AG04449 (cell line): Measurements from ENCODE around the gene PRM1.

Experiments used
- CTCF ChIA-PET: fragments of 350-600 bp; formaldehyde crosslinking; extraction: SDS; loops from one replicate; lab custom pipeline; 2021; ENCODE audit warnings: antibody characterized with exemption; lab: Yijun Ruan, JAX
- POLR2A ChIA-PET: fragments of 400-600, 350-600 bp; formaldehyde crosslinking; extraction: SDS; loops from one replicate; lab custom pipeline; 2020; ENCODE audit warnings: antibody characterized with exemption, inconsistent platforms; lab: Yijun Ruan, JAX
- DNase-seq: peaks from one replicate; pipeline ENCODE4 v3.0.0-alpha.2; 2010; ENCODE audit warnings: low read depth, low spot score
- H3K4me3 ChIP-seq: 2 replicates; pipeline ENCODE4 v1.5.1; 2011; ENCODE audit warnings: low read depth, mild to moderate bottlenecking, control low read depth, low read length
- TF ChIP-seq, protein P1 (sequence below): IDR thresholded peaks from one replicate; pipeline ENCODE4 v1.5.1; 2011; ENCODE audit warnings: mild to moderate bottlenecking, moderate library complexity, low read length, control low read depth, inconsistent platforms; ENCODE audit not compliant: insufficient read depth; ENCODE audit errors: missing control alignments

Gene PRM1

DNA sequence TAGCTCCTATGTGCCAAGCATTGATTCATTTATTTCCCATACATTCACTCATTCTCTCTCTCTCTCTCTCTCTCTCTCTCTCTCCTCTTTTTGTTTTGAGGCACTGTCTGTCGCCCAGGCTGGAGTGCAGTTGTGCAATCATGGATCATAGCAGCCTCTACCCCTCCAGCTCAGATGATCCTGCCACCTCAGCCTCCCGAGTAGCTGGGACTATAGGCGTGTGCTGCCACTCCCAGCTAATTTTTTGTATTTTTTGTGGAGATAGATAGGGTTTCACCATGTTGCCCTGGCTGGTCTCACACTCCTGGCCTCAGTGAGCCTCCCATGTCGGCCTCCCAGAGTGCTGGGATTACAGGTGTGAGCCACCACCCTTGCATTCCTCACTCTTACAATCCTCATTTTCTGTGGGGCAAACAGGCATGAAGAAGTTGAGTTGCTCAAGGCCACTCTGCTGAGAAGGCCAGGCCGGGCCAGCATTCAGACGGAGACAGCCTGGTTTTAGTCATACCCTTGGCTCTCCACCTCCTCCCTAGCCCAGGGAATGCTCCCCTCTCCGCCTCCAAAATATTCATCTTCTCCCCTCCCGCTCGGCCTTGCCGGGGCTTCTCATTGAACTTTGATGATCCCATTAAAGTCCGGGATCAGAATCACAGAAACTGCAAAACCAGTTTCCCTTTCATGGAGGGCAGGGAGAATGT lies 4.1 kb downstream of the PRM1 start:
- no peak for DNase-seq
- POLR2A ChIA-PET: interaction anchor here (1.2 kb wide), 1 partner anchor 21 kb away, joined by 3 read pairs; the partner anchor contains the start of gene SOCS1
- CTCF ChIA-PET: interaction anchor here (1.0 to 1.5 kb wide), 5 partner anchors 16 to 80 kb away, joined by 3 to 4 read pairs (median 3); no protein-coding TSS in a partner anchor
- TF ChIP-seq, protein P1, sequence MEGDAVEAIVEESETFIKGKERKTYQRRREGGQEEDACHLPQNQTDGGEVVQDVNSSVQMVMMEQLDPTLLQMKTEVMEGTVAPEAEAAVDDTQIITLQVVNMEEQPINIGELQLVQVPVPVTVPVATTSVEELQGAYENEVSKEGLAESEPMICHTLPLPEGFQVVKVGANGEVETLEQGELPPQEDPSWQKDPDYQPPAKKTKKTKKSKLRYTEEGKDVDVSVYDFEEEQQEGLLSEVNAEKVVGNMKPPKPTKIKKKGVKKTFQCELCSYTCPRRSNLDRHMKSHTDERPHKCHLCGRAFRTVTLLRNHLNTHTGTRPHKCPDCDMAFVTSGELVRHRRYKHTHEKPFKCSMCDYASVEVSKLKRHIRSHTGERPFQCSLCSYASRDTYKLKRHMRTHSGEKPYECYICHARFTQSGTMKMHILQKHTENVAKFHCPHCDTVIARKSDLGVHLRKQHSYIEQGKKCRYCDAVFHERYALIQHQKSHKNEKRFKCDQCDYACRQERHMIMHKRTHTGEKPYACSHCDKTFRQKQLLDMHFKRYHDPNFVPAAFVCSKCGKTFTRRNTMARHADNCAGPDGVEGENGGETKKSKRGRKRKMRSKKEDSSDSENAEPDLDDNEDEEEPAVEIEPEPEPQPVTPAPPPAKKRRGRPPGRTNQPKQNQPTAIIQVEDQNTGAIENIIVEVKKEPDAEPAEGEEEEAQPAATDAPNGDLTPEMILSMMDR: no peak
- H3K4me3 ChIP-seq: no peak overlapping the region

DNA sequence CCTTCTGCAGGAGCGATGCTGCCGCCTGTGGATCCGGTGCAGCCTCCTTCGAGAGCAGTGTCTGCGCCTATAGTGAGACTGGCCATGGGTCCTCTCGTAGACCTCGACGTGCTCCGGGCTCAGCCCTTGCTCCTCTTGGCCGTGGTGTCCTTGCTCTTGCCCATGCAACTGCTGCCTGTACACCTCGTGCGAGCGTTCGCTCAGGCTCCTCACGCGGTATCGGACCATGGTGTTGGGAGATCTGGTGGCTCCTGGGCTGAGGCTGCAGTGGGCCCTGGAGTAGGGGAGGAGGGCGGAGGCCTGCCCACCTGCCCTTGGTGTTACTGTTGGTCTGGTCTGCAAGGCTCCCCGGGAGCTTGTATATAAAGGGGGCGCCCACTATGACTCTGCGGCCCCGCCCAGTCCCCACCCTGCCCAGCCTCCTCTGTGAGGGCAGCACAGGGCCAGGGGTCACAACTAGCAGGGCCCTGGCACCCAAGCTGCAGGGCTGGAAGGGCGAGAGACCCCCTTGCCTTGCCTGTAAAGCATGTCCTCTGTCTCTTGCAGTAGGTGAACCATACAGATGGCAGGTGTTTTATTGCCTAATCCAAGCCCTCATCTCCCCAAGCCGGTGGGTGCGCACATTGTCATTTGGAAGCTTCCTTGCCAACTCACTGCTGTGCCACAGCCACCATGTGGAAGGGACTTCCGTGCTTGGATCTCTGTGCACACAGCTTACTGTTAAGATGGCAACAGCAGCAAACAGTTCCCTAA lies 4.8 kb downstream of the PRM1 start, which contains the start of gene PRM2:
PRM2 (minus strand) TSS at position 338 of the 753 bp plus-strand sequence; CDS start at position 228, 110 bp downstream.
- TF ChIP-seq, protein P1: no peak
- CTCF ChIA-PET: interaction anchor here (1.0 to 1.5 kb wide), 2 partner anchors 19 to 80 kb away, joined by 3 to 4 read pairs; no protein-coding TSS in a partner anchor
- no peak within 1 kb of the TSS for H3K4me3 ChIP-seq
- POLR2A ChIA-PET: interaction anchor here (1.2 kb wide), 1 partner anchor 20 kb away, joined by 3 read pairs; the partner anchor contains the start of gene SOCS1
- DNase-seq: no peak

DNA sequence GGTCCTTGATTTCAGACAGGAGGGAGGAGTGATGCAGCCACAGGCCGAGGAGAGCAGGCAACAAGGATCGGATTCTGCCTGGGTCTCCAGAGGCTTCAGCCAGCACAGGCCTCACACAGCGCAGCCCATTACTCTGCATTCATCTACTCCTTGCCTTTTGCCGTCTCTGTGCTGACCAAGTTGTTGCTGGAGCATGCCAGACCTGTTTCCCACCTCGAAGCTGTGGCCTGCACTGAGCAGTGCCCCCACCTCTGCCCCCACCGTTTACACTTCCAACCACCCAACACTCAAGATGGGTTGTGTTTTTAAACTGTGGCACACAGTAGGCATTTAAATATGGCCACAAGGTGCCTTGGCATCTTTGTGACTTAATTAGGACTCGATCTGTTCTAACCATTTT lies 6.2 kb downstream of the PRM1 start:
- TF ChIP-seq, protein P1: no peak
- CTCF ChIA-PET: interaction anchor here (2.2 kb wide), 1 partner anchor 8 kb away, joined by 8 read pairs; no protein-coding TSS in a partner anchor
- no peak for DNase-seq
- no peak overlapping the region for H3K4me3 ChIP-seq
- POLR2A ChIA-PET: no interaction called here

DNA sequence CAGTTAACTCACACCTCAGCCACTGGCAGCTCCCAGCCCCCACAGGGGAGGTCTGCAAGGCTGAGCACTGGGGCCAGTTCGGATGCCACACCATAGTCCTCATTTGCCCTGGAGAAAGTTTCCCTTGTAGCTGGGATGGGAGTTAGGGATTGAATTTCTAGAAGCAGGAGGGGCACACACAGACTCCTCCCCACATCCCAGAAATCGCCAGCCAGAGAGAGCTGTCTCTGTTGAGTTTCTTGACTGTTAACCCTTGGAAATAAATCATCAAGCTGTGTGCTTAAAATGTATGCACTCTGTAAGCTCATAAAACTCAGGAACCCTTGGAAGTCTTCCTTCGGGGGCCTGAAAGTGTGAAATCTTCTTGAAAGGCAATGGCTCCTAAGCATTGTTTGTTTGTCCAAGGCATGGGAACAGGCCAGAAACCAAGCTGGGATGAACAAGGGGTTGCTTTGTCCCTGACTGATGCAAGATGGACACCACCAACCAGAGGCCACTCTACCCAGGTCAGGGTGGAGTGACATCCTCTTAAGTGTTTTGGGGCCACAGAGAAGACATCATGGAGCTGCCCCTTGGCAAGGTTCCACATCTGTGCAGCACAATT lies 7.3 kb downstream of the PRM1 start:
- POLR2A ChIA-PET: interaction anchor here (1.4 kb wide), 1 partner anchor 18 kb away, joined by 5 read pairs; no protein-coding TSS in a partner anchor
- CTCF ChIA-PET: interaction anchor here (0.8 to 2.7 kb wide), 4 partner anchors 9 to 19 kb away, joined by 3 to 12 read pairs (median 8); partner anchors contain the start of gene SOCS1
- TF ChIP-seq, protein P1: no peak
- DNase-seq: no peak
- H3K4me3 ChIP-seq: no peak overlapping the region

DNA sequence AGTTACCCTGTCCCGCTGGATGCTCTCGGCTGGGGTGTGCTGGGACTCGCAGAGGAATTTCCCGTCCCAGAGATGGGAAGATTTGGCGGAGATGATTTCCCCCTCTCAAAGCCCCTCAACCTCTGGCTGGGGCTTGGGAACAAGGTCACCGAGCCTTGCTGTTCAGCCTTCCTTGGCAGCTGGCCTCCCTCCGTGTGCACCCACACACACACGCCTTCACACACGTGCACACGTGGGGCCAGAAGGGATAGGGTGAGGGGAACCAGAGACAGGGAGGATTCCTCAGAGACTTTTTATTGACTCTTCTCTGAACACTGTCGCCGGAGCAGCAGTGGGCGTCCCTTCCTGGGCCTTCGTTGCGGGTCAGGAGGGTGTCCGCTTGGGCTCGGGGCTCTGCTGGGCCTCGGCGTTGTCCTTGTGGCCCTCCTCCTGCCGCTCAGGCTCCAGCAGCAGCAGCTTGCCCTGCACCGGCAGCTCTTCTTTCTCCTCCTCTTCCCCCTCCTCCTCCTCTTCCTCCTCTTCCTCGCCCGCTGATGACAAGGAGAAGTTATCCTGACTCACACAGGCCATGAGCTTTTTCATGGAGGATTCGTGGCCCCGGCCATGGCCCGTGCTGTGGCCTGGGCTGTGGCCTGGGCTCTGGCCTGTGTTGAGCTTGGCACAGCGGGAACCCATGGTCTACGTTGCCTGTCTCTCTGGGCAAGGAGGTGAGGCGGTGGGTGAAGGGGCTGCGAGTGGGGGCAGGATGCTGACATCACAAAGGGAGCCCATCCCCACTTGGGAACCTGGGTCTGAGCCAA lies 8.0 kb downstream of the PRM1 start, which contains the start of gene PRM3:
PRM3 (minus strand) TSS at position 709 of the 800 bp plus-strand sequence; CDS start at position 675, 34 bp downstream.
- POLR2A ChIA-PET: interaction anchor here (1.4 kb wide), 1 partner anchor 18 kb away, joined by 5 read pairs; no protein-coding TSS in a partner anchor
- CTCF ChIA-PET: interaction anchor here (0.8 to 2.7 kb wide), 6 partner anchors 10 to 83 kb away, joined by 3 to 12 read pairs (median 5); partner anchors contain the start of gene SOCS1

More for the DNA sequence above, 8.0 kb downstream of the PRM1 start, which contains the start of gene PRM3:
- no peak within 1 kb of the TSS for H3K4me3 ChIP-seq
- no peak for DNase-seq
- TF ChIP-seq, protein P1: no peak
